Stimulated activated CD8-positive, alpha-beta memory T cell treated with anti-CD3 and anti-CD28 coated beads, Interleukin-15, amount 100 ng/mL, for 24 hours (primary cell): ENCODE measurements around the gene CSNK2B.

ENCODE experiments used
- DNase-seq: peaks from one replicate; pipeline ENCODE4 v3.0.0-alpha.2; 2020; ENCODE audit warnings: low read depth

The CSNK2B gene

GRCh38 chr6:31636698-31637596 is 28.9 kb upstream of the CSNK2B start:
- DNase-seq, result no peak

GRCh38 chr6:31639043-31639442 is 26.8 kb upstream of the CSNK2B start:
- no peak for DNase-seq

GRCh38 chr6:31639449-31639861 is 26.4 kb upstream of the CSNK2B start:
- no peak for DNase-seq

- no peak for DNase-seq
Measured at GRCh38 chr6:31640612-31641011, 25.3 kb upstream of the CSNK2B start.

GRCh38 chr6:31641370-31641769 is 24.5 kb upstream of the CSNK2B start:
- DNase-seq, result no peak

GRCh38 chr6:31642798-31643570 is 22.9 kb upstream of the CSNK2B start:
- DNase-seq, result no peak

- no peak for DNase-seq
Measured at GRCh38 chr6:31643818-31644454, 21.9 kb upstream of the CSNK2B start.

GRCh38 chr6:31645325-31645724 is 20.6 kb upstream of the CSNK2B start:
- no peak for DNase-seq

- no peak for DNase-seq
Measured at GRCh38 chr6:31651602-31652191, 14.2 kb upstream of the CSNK2B start.

- DNase-seq, result no peak
Measured at GRCh38 chr6:31652925-31653724, 12.8 kb upstream of the CSNK2B start.

- DNase-seq, result no peak
Measured at GRCh38 chr6:31654574-31655348, 11.1 kb upstream of the CSNK2B start.

- DNase-seq, result no peak
Measured at GRCh38 chr6:31655349-31656237, 10.3 kb upstream of the CSNK2B start, which contains the start of gene APOM. TSS of gene APOM (plus strand) at chr6:31655894. CDS start at chr6:31655967, 73 bp downstream.

GRCh38 chr6:31657406-31658157 is 8.3 kb upstream of the CSNK2B start:
- DNase-seq, result no peak

GRCh38 chr6:31658158-31658688 is 7.7 kb upstream of the CSNK2B start:
- DNase-seq, result no peak

GRCh38 chr6:31658983-31659648 is 6.8 kb upstream of the CSNK2B start:
- no peak for DNase-seq

GRCh38 chr6:31659649-31660380 is 6.1 kb upstream of the CSNK2B start:
- DNase-seq, result no peak
